Right renal cortex interstitium (tissue), 3 donors: ENCODE data around the gene ZFP42. TPM values are rescaled to one million over a fixed set of nuclear protein-coding genes. Genes with fewer than 3 reads are reported as not detected.
A peak's percentile ranks its signal among the peaks of the same experiment; 100 is the strongest.
"Not testable (repeated sequence)": the region's sequence is repeated elsewhere in the genome, so short reads cannot be mapped to it uniquely, and the experiment has no call there.

Source experiments
- DNase-seq, 3 donors: peaks; one replicate each; pipeline ENCODE4 v3.0.0-alpha.2; 2013; ENCODE audit warnings: low read depth in 3 of 3, low spot score in 2 of 3
- polyA plus RNA-seq, 3 donors: library from polyadenylated mRNA; unstranded; fragments of 120-200 nt; gene quantifications; one replicate each; pipeline ENCODE4 v1.2.1, GENCODE V29; 2013; ENCODE audit not compliant: insufficient read length in 3 of 3

The ZFP42 gene
- polyA plus RNA-seq, 3 donors, result 0.96 to 1.7 (median 1.3) TPM

- DNase-seq, result no peak
Observed at GRCh38 chr4:188018262-188018661, 22.7 kb downstream of the ZFP42 start.

GRCh38 chr4:188021548-188022249 is 26.1 kb downstream of the ZFP42 start:
- no peak for DNase-seq

- no peak for DNase-seq
Observed at GRCh38 chr4:188023682-188024081, 28.1 kb downstream of the ZFP42 start.

- no peak for DNase-seq
Observed at GRCh38 chr4:188025476-188025875, 29.9 kb downstream of the ZFP42 start.

GRCh38 chr4:188029114-188029513 is 33.5 kb downstream of the ZFP42 start:
- no peak for DNase-seq

- DNase-seq, result no peak
Observed at GRCh38 chr4:188030401-188030800, 34.8 kb downstream of the ZFP42 start.

- no peak for DNase-seq
Observed at GRCh38 chr4:188031751-188032150, 36.2 kb downstream of the ZFP42 start.

- DNase-seq, result no peak
Observed at GRCh38 chr4:188032170-188032569, 36.6 kb downstream of the ZFP42 start.

- DNase-seq, result no peak
Observed at GRCh38 chr4:188032583-188032982, 37.0 kb downstream of the ZFP42 start.

- DNase-seq, result no peak
Observed at GRCh38 chr4:188037003-188037713, 41.6 kb downstream of the ZFP42 start.

- DNase-seq, result no peak
Observed at GRCh38 chr4:188041721-188042120, 46.1 kb downstream of the ZFP42 start.

GRCh38 chr4:188042191-188042590 is 46.6 kb downstream of the ZFP42 start:
- DNase-seq, result no peak

- no peak for DNase-seq
Observed at GRCh38 chr4:188043154-188043553, 47.6 kb downstream of the ZFP42 start.

- DNase-seq, result not testable (repeated sequence)
Observed at GRCh38 chr4:188045461-188045860, 49.9 kb downstream of the ZFP42 start.

GRCh38 chr4:188046657-188047056 is 51.1 kb downstream of the ZFP42 start:
- DNase-seq, result no peak

GRCh38 chr4:188053302-188053701 is 57.7 kb downstream of the ZFP42 start:
- DNase-seq, result peak in 1 of 3 donors; percentile 36

Other genes starting within 250 kb of the ZFP42 start
- gene TRIML2, start 113.8 kb downstream of the ZFP42 start, polyA plus RNA-seq, result not detected
- not detected for gene TRIML1, start 143.7 kb downstream of the ZFP42 start, polyA plus RNA-seq